Measurements from ENCODE around the gene HDAC10. TPM values are rescaled to one million over a fixed set of nuclear protein-coding genes. Genes with fewer than 3 reads are reported as not detected.

The HDAC10 gene
- total RNA-seq, 2 donors from 2014 or later, result 31.9 to 128 TPM

DNA sequence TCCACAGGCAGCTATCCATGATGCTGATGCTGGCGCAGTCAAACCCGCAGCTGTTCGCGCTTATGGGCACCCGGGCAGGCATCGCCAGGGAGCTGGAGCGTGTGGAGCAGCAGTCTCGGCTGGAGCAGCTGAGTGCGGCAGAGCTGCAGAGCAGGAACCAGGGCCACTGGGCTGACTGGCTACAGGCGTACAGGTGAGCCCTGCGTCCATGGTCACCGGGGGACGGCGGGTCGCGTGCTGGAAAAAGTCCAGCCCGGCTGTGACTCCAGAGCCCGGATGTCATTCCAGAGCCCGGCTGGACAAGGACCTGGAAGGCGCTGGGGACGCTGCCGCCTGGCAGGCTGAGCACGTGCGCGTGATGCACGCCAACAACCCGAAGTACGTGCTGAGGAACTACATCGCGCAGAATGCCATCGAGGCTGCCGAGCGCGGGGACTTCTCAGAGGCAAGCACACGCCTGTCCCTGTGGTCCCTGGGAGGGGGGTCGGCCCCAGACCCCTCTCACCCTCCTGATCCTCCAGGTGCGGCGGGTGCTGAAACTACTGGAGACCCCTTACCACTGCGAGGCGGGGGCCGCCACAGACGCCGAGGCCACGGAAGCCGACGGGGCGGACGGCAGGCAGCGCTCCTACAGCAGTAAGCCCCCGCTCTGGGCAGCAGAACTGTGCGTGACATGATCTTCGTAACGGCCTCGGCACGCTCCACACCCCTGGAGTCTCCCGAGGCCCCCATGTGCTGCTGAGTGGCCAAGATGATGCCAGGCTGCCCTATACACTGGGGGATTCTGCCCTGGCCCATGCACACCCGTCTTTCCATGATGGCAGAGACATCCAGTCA lies 34.2 kb downstream of the HDAC10 start:
- Histone ChIP-seq H3K4me3 (no peak overlapping the region), H3K4me1 (peaks cover 17% of the 10 kb centered on the region), H3K36me3 (replicated peaks in 1 of 2; ENCODE audit: insufficient read depth in 1 of 2, low read depth in 2 of 2) (peaks cover 14 to 42% of the 10 kb centered on the region in 2 donors), H3K9me3 (no peaks in the 10 kb centered on the region), H3K27me3 (no peaks in the 10 kb centered on the region), H3K27ac (no peak overlapping the region)
- ATAC-seq, result no peak
- DNase-seq, result peak in 1 of 4 donors; percentile 15
- WGBS, 2 donors, result 92 to 95% methylated on average over 37 to 57 of the region's 57 CpGs
- TF ChIP-seq, protein P1, sequence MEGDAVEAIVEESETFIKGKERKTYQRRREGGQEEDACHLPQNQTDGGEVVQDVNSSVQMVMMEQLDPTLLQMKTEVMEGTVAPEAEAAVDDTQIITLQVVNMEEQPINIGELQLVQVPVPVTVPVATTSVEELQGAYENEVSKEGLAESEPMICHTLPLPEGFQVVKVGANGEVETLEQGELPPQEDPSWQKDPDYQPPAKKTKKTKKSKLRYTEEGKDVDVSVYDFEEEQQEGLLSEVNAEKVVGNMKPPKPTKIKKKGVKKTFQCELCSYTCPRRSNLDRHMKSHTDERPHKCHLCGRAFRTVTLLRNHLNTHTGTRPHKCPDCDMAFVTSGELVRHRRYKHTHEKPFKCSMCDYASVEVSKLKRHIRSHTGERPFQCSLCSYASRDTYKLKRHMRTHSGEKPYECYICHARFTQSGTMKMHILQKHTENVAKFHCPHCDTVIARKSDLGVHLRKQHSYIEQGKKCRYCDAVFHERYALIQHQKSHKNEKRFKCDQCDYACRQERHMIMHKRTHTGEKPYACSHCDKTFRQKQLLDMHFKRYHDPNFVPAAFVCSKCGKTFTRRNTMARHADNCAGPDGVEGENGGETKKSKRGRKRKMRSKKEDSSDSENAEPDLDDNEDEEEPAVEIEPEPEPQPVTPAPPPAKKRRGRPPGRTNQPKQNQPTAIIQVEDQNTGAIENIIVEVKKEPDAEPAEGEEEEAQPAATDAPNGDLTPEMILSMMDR (IDR thresholded peaks at IDR 0.05), result no peak
- TF ChIP-seq POLR2A (IDR thresholded peaks at IDR 0.05), result no peak
- intact Hi-C loops (cut with DNase I), result no loop called here

DNA sequence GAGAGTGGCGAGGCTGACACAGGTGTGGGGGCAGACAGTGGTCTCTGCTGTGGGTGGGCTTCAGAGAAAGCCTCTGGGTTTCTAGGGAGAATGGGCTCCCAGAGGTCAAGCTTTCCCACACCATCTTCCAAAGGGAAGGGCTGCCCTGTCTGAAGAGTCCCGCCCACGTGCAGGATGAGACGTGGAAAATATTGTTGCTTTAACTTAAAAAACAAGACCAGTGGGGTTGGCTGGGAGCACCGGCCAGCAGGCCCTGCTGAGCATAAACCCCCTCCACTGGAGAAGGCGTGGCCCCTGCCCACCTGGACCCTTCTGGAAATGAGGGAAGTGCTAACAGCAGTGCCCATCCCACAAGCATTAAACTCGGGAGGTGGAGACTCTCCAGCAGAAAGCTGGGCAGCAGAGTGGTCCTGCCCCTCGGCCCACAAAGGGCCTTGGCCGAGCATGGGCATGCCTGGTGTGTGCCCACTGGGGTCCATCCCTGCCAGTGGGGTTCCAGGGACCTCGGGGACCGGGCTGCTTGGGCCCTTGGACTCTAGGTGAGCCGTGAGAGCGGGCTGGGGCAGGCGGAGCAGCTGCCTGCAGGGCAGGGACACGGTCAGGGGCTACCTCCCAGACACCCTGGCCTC lies 34.9 kb downstream of the HDAC10 start:
- DNase-seq, result no peak
- peaks cover 17% of the 10 kb centered on the region for H3K4me1 ChIP-seq
- H3K27ac ChIP-seq, result no peak overlapping the region
- H3K4me3 ChIP-seq, result no peak overlapping the region
- no peaks in the 10 kb centered on the region for H3K9me3 ChIP-seq
- intact Hi-C loops (cut with DNase I), result no loop called here
- 76 to 81% methylated on average over 5 to 15 of the region's 15 CpGs for WGBS, 2 donors
- no peak for TF ChIP-seq POLR2A (IDR thresholded peaks at IDR 0.05)
- TF ChIP-seq, protein P1 (IDR thresholded peaks at IDR 0.05), result no peak
- H3K27me3 ChIP-seq, result no peaks in the 10 kb centered on the region
- H3K36me3 ChIP-seq (replicated peaks in 1 of 2; ENCODE audit: insufficient read depth in 1 of 2, low read depth in 2 of 2), result peaks cover 7 to 38% of the 10 kb centered on the region in 2 donors
- ATAC-seq, result no peak

- ATAC-seq (no peak), DNase-seq (peak in 1 of 4 donors; percentile 29)
- Histone ChIP-seq H3K9me3 (no peaks in the 10 kb centered on the region), H3K4me1 (peaks cover 17% of the 10 kb centered on the region), H3K27me3 (no peaks in the 10 kb centered on the region), H3K4me3 (no peak overlapping the region), H3K27ac (no peak overlapping the region), H3K36me3 (replicated peaks in 1 of 2; ENCODE audit: insufficient read depth in 1 of 2, low read depth in 2 of 2) (peaks cover 7 to 39% of the 10 kb centered on the region in 2 donors)
- 73 to 82% methylated on average over 10 to 17 of the region's 17 CpGs for WGBS, 2 donors
- intact Hi-C loops (cut with DNase I), result no loop called here
- TF ChIP-seq, protein P1 (IDR thresholded peaks at IDR 0.05), result no peak
- no peak for TF ChIP-seq POLR2A (IDR thresholded peaks at IDR 0.05)
Observed at GRCh38 chr22:50215297-50216054, 35.6 kb downstream of the HDAC10 start.

GRCh38 chr22:50213263-50213662 lies 37.8 kb downstream of the HDAC10 start:
- 96 to 97% methylated on average over 9 of the region's 9 CpGs for WGBS, 2 donors

More at GRCh38 chr22:50213263-50213662, 37.8 kb downstream of the HDAC10 start:
- no peaks in the 10 kb centered on the region for H3K27me3 ChIP-seq
- H3K27ac ChIP-seq, result no peak overlapping the region
- no peaks in the 10 kb centered on the region for H3K9me3 ChIP-seq
- ATAC-seq, result no peak
- no peak for DNase-seq
- TF ChIP-seq, protein P1 (IDR thresholded peaks at IDR 0.05), result no peak
- no peak for TF ChIP-seq POLR2A (IDR thresholded peaks at IDR 0.05)
- H3K36me3 ChIP-seq (replicated peaks in 1 of 2; ENCODE audit: insufficient read depth in 1 of 2, low read depth in 2 of 2), result peaks cover 7 to 37% of the 10 kb centered on the region in 2 donors
- peaks cover 1% of the 10 kb centered on the region for H3K4me1 ChIP-seq
- no peak overlapping the region for H3K4me3 ChIP-seq
- intact Hi-C loops (cut with DNase I), result no loop called here

All from body of pancreas (tissue), 4 donors.